Activated CD8-positive, alpha-beta memory T cell treated with anti-CD3 and anti-CD28 coated beads for 4 hours (primary cell): ENCODE results near the gene GPR17.

ENCODE experiments used
- DNase-seq, 2 donors: peaks; one replicate each; pipeline ENCODE4 v3.0.0-alpha.2; 2020; ENCODE audit warnings: low read depth in 2 of 2

The GPR17 gene

DNA sequence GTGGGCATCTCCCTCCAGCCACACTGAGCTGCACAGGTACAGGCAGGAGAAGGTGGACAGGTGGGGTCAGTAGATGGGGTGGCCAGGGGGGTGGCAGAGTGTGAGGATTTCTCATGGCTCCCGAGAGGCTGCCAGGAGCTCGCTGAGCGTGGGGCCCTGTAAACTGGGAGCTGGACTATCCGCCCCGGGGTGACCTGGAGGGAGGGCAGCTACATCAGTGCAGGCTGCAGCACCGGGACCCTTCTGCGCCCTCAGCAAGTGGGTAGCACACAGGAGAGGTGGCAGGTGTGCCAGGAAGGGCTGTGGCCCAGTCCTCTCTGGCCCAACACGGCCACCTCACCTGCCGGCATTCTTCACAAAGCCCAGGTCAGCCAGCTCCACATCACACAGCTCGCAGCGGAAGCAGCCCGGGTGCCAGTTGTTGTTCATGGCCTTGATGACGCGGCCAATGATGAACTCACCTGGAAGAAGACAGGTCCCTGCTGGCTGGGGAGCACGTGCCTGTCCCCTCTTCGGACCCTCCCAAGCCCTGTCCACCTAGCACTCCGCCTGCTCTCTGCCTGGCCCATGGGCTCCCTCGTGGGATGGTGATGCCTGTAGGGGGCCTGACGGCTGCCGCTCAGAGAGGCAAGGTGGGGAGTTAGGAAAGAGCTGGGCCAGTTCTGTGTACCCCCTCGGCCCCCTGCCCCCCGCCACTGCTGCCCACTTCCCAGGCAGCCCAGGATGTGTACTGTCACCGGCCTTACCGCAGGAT lies 8.3 kb downstream of the GPR17 start:
- DNase-seq, result no peak

DNA sequence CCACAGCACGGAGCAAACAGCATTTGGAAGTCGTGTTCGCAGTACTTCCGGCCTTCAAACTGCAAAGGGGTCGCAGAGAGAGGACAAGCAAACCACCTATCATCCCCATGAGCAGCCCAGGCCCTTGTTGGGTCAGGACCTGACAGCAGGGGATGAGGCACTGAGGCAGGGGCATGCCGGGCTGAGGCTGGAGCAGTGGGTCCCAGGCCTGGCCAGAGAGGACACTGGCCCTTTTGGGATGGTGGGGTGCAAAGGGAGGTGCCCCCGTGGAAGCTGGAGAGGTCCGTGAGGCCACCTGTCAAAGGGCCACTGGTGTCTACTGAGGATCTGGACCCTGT lies 8.9 kb downstream of the GPR17 start:
- DNase-seq, result no peak

GRCh38 chr2:127655209-127656073 lies 9.5 kb downstream of the GPR17 start:
- DNase-seq, result no peak

- DNase-seq, result no peak
Observed at GRCh38 chr2:127656569-127657231, 10.7 kb downstream of the GPR17 start.

- no peak for DNase-seq
Observed at GRCh38 chr2:127657232-127657595, 11.3 kb downstream of the GPR17 start.

- DNase-seq, result no peak
Observed at GRCh38 chr2:127658146-127658545, 12.2 kb downstream of the GPR17 start.

DNA sequence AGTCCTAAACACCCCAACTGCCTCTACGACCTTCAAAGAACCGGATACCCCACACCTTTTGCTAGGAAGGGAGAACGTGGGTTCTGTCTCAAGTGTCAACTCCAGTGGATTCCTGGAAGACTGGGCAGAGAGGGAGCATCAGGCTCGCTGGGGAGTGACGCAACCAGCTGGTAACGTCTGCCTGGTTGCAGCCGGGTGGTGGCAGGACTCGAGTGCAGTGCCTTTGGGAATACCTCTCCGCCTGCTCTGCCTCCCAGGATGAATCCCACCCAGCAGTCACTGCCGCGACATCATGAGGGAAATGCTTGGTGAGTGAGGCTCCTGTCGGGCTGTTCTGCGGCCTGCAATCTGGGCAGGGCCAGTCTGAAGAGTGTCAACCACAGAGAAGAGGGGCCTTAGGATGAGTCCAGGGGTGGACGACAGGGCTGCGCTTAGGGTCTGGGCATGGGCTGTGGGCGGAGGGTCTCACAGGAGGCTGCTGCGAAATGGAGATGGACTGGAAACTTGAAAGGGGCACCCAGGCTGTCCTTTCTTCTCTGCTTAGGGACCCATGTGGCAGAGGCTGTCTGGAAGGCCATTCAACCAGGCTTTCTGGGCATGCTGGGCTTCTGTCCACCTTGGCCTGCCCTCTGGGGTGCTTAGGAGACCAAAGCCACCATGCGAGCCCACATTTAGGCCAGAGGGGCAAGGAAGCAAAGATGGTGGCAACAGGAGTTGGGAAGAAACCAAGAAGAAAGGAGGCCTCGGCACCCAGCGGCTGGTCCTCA lies 12.9 kb downstream of the GPR17 start:
- no peak for DNase-seq

DNA sequence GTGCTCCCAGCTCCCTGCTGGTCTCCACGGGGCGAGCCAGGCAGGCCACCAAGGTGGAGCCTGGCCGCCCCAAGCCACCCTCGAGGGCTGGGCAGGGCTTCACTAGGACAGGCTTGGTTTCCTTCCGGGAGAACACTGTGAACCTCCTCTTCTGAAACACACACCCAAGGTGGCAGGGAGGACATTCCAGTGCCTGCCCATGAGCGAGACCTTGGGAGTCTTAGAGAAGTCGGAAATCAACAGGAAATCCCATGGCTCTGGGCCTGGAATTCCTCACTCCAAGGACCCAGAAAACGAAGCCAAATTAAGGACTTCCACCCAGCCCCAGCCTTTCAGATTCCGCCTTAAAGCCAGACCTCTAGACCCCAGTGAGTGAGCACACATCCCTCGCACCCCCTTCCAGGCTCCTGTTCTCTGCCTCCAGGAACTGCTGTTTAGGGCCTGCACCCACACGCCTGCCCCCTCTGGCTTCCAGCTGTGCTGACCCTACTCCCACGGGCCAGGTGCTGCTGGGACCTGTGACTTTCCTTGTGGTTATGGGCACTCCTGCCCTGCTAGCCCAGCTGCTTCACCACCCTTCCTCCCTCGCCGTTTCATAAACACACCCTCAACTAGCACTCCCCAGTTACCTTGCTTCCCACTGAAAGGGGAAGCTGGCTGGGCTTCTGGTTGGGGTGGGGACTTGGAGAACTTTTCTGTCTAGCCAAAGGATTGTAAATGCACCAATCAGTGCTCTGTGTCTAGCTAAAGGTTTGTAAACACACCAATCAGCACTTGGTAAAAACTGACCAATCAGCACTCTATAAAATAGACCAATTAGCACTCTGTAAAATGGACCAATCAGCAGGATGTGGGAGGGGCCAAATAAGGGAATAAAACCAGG lies 13.7 kb downstream of the GPR17 start:
- DNase-seq, result no peak

DNA sequence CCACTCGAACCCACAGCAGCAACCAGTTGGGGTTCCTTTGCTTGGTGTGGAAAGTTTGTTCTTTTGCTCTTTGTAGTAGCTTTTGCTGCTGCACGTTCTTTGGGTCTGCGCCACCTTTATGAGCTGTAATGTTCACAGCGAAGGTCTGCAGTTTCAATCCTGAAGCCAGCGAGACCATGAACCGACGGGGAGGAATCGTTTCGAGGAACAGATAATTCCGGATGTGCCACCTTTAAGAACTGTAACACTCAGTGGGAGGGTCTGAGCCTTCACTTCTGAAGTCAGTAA lies 14.3 kb downstream of the GPR17 start:
- DNase-seq, result no peak

GRCh38 chr2:127661072-127661649 lies 15.2 kb downstream of the GPR17 start:
- no peak for DNase-seq

DNA sequence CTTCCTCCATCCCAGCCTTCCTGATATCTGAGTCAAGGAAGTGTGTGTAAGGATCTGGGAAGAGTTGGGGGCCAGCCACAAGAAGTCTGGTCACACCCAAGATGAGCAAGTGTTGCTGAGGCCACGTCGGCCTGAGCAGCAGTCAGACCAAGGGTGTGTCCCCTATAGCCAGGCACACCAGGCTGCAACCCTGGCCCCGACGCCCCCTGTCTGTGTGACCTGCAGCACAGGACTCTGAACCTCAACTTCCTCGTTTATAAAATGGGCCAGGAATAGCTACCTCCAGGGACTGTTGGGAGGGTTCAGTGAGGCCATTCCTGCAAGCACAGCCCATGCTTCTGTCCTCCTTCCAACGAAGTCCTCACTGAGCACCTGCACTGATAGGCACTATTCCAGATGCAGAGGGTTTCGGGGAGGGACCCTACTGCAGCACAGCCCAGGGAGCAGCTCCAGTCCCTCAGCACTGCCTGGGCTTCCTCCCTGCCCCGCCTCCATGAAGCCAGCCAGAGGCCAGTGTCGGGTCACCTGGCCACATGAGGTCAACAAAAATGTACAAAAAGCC lies 16.1 kb downstream of the GPR17 start:
- no peak for DNase-seq

GRCh38 chr2:127662937-127663565 lies 17.1 kb downstream of the GPR17 start:
- DNase-seq, result no peak

GRCh38 chr2:127663566-127664064 lies 17.7 kb downstream of the GPR17 start:
- DNase-seq, result no peak

GRCh38 chr2:127664065-127664894 lies 18.3 kb downstream of the GPR17 start:
- no peak for DNase-seq

DNA sequence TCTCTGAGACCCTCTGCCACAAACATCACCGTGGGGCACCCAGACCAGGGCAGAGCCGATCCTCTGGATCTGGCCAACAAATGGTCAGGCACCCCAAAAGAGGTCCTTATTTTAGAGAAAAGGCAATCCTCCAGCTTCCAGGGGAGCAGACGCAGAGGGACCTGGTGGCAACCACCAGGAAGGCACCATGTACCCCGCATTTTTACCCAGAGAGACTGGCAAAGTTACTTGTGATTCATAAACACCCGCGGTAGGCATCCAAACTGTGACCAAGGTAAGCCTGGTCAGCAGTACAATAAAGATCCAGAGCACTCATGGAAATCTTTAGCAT lies 18.9 kb downstream of the GPR17 start:
- no peak for DNase-seq

GRCh38 chr2:127665267-127665893 lies 19.4 kb downstream of the GPR17 start:
- DNase-seq, result no peak

- DNase-seq, result no peak
Observed at GRCh38 chr2:127669056-127669455, 23.1 kb downstream of the GPR17 start.
